ENCODE measurements around the gene TASOR2. TPM values are rescaled to one million over a fixed set of nuclear protein-coding genes. Genes with fewer than 3 reads are reported as not detected.

The TASOR2 gene
- total and polyA plus RNA-seq, 4 experiments from 2014 or later: 4.8 to 85.7 (median 42.5) TPM

DNA sequence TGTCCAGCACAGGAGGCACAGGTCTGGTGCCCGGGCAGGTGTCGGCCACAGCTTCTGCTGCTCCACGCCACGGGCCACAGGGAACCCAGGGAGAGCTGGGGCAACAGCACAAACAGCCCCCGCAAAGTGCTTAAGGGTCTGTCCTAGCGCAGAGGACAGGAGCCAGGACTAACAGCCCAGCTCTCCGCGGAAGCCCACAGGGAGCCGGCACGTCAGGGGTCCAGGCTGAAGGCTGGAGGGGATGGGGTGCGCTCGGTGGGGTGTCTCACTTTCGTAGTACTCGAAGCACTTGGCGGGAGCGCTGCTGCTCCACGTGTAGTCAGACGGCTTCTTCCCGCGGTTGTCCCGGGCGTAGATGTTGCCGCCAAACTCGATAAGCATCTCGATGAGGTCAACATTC, 43.1 kb upstream of the TASOR2 start:
- H3K27ac ChIP-seq (ENCODE audit: low read depth, low read length): no peak overlapping the region
- Mint-ChIP-seq H3K4me1 (no peaks in the 10 kb centered on the region), H3K27ac (peak overlapping the region in 1 of 7 donors; percentile 60), H3K36me3 (peaks cover 38 to 39% of the 10 kb centered on the region in 2 donors), H3K9me3 (no peaks in the 10 kb centered on the region), H3K27me3 (no peaks in the 10 kb centered on the region), H3K4me3 (no peak overlapping the region)
- H3K27me3 ChIP-seq (ENCODE audit: insufficient read depth, low read length): no peaks in the 10 kb centered on the region
- no peak for DNase-seq
- H3K4me1 ChIP-seq (ENCODE audit: insufficient read depth, low read length): no peaks in the 10 kb centered on the region
- CTCF ChIA-PET (ENCODE audit: partially characterized antibody): interaction anchor here (1.5 to 2.0 kb wide), 2 partner anchors 10 to 12 kb away, joined by 4 to 9 read pairs; no protein-coding TSS in a partner anchor
- H3K4me3 ChIP-seq (ENCODE audit: low read length in 2 of 2): no peak overlapping the region
- intact Hi-C loops (cut with micrococcal nuclease): no loop called here
- H3K9me3 ChIP-seq (ENCODE audit: control insufficient read depth in 1 of 2, low read length in 2 of 2): no peaks in the 10 kb centered on the region
- H3K36me3 ChIP-seq (ENCODE audit: insufficient read depth, low read length): peaks cover 4% of the 10 kb centered on the region
- POLR2A ChIA-PET (ENCODE audit: partially characterized antibody): no interaction called here

GRCh38 chr10:5643346-5644067, 41.1 kb upstream of the TASOR2 start:
- Histone ChIP-seq H3K27ac (ENCODE audit: low read depth, low read length) (no peak overlapping the region), H3K4me3 (ENCODE audit: low read length in 2 of 2) (no peak overlapping the region), H3K9me3 (ENCODE audit: control insufficient read depth in 1 of 2, low read length in 2 of 2) (no peaks in the 10 kb centered on the region), H3K27me3 (ENCODE audit: insufficient read depth, low read length) (no peaks in the 10 kb centered on the region), H3K36me3 (ENCODE audit: insufficient read depth, low read length) (peaks cover 8% of the 10 kb centered on the region), H3K4me1 (ENCODE audit: insufficient read depth, low read length) (no peaks in the 10 kb centered on the region)
- ChIA-PET CTCF (ENCODE audit: partially characterized antibody) (interaction anchor here (1.1 to 2.6 kb wide), 3 partner anchors 14 to 209 kb away, joined by 3 to 14 read pairs (median 7); no protein-coding TSS in a partner anchor), POLR2A (ENCODE audit: partially characterized antibody) (no interaction called here)
- H3K4me1 Mint-ChIP-seq: no peaks in the 10 kb centered on the region
- no peak for DNase-seq
- H3K27ac Mint-ChIP-seq: no peak overlapping the region
- H3K9me3 Mint-ChIP-seq: no peaks in the 10 kb centered on the region
- intact Hi-C loops (cut with micrococcal nuclease): no loop called here
- peaks cover 46 to 50% of the 10 kb centered on the region in 2 donors for H3K36me3 Mint-ChIP-seq
- H3K27me3 Mint-ChIP-seq: no peaks in the 10 kb centered on the region
- H3K4me3 Mint-ChIP-seq: no peak overlapping the region

DNA sequence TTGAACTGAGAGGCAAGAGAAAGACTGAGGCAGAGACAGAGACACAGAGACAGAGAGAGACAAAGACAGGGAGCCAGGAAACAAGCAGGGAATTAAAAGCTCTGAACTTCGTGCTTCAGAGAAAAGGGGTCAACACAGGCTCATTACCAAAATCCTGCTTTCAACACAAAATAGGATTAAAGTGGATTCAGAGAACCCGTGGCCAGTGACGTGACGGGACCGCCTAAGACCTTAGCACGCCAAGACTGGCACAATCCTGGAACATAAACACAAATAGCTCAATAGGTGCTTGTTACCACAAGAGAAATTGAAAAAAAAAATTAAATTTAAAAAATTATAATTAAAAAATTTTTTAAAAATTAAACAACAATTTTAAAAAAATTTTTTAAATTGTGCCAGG, 39.7 kb upstream of the TASOR2 start:
- CTCF ChIA-PET (ENCODE audit: partially characterized antibody): interaction anchor here (1.4 to 2.2 kb wide), 2 partner anchors 15 to 22 kb away, joined by 4 to 14 read pairs; no protein-coding TSS in a partner anchor

DNA sequence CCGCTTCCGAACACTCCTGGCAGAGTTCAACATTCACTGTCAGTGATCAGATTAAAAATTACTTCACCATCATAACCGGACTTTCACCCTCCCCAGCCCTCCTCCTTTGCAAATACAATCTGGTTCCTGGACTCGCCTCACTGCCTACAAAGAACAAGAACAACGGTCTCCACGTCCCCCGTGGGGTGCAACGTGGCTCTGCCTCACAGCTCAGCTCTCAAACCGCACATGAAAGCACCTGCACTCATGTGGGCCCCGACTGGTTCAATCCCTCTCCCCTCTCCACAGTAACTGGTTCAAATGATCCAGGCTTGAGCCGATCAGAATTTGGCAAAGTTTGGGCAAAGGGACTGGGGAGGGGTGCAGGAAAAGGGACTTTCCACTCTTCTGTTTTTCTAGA, 39.3 kb upstream of the TASOR2 start:
- no peaks in the 10 kb centered on the region for H3K4me1 Mint-ChIP-seq

More for the DNA sequence above, 39.7 kb upstream of the TASOR2 start:
- peak overlapping the region in 2 of 7 donors; percentile 24 to 76 for H3K27ac Mint-ChIP-seq
- POLR2A ChIA-PET (ENCODE audit: partially characterized antibody): no interaction called here
- Histone ChIP-seq H3K9me3 (ENCODE audit: control insufficient read depth in 1 of 2, low read length in 2 of 2) (no peaks in the 10 kb centered on the region), H3K4me1 (ENCODE audit: insufficient read depth, low read length) (no peaks in the 10 kb centered on the region), H3K4me3 (ENCODE audit: low read length in 2 of 2) (no peak overlapping the region), H3K27ac (ENCODE audit: low read depth, low read length) (no peak overlapping the region), H3K36me3 (ENCODE audit: insufficient read depth, low read length) (peaks cover 8% of the 10 kb centered on the region), H3K27me3 (ENCODE audit: insufficient read depth, low read length) (no peaks in the 10 kb centered on the region)
- H3K9me3 Mint-ChIP-seq: no peaks in the 10 kb centered on the region
- intact Hi-C loops (cut with micrococcal nuclease): no loop called here
- no peaks in the 10 kb centered on the region for H3K27me3 Mint-ChIP-seq
- H3K4me3 Mint-ChIP-seq: no peak overlapping the region
- no peaks in the 10 kb centered on the region for H3K4me1 Mint-ChIP-seq
- DNase-seq: no peak
- H3K36me3 Mint-ChIP-seq: peaks cover 41% of the 10 kb centered on the region in 2 donors

DNA sequence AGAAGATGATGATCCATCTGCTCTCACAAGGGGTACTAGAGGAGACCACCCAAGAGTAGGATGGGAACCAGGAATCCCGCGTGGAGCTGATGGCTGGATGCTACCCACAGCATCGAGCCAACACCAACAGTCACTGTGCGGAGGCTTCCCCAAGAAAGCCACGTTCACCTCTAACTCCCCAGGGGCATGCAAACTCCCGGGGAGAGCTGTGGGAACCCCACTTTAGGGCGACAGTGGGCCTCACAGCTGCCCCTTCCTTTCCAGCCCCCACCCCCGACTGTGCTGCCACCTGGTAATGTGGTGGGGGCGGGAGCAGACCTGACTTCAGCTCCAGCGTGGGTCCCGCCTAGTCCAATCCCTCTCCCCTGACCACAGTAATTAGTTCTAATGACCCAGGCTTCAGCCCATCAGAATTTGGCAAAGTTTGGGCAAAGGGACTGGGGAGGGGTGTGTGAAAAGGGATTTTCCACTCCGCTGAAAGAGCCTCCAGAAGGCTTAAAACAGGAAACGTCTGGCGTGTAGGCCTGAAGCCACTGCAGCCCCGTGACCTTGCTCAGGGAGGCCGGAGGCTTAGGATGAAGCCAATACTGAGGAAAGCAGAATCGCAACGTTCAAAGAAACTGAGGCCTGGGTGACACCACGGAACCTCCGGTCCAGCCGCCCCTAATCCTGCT, 38.6 kb upstream of the TASOR2 start:
- intact Hi-C loops (cut with micrococcal nuclease): no loop called here
- Mint-ChIP-seq H3K9me3 (no peaks in the 10 kb centered on the region), H3K36me3 (peaks cover 37 to 39% of the 10 kb centered on the region in 2 donors), H3K27ac (no peak overlapping the region), H3K4me3 (no peak overlapping the region), H3K27me3 (no peaks in the 10 kb centered on the region), H3K4me1 (no peaks in the 10 kb centered on the region)
- CTCF ChIA-PET (ENCODE audit: partially characterized antibody): interaction anchor here (0.8 kb wide), 1 partner anchor 14 kb away, joined by 3 read pairs; no protein-coding TSS in a partner anchor
- Histone ChIP-seq H3K27ac (ENCODE audit: low read depth, low read length) (no peak overlapping the region), H3K4me3 (ENCODE audit: low read length in 2 of 2) (no peak overlapping the region), H3K36me3 (ENCODE audit: insufficient read depth, low read length) (peaks cover 8% of the 10 kb centered on the region), H3K4me1 (ENCODE audit: insufficient read depth, low read length) (no peaks in the 10 kb centered on the region), H3K9me3 (ENCODE audit: control insufficient read depth in 1 of 2, low read length in 2 of 2) (no peaks in the 10 kb centered on the region), H3K27me3 (ENCODE audit: insufficient read depth, low read length) (no peaks in the 10 kb centered on the region)
- no peak for DNase-seq
- POLR2A ChIA-PET (ENCODE audit: partially characterized antibody): no interaction called here

More for the DNA sequence above, 39.3 kb upstream of the TASOR2 start:
- H3K4me3 ChIP-seq (ENCODE audit: low read length in 2 of 2): no peak overlapping the region
- no peak overlapping the region for H3K27ac ChIP-seq (ENCODE audit: low read depth, low read length)
- H3K36me3 Mint-ChIP-seq: peaks cover 40 to 41% of the 10 kb centered on the region in 2 donors
- POLR2A ChIA-PET (ENCODE audit: partially characterized antibody): no interaction called here
- no peak overlapping the region for H3K4me3 Mint-ChIP-seq
- no peaks in the 10 kb centered on the region for H3K4me1 ChIP-seq (ENCODE audit: insufficient read depth, low read length)
- no peaks in the 10 kb centered on the region for H3K27me3 ChIP-seq (ENCODE audit: insufficient read depth, low read length)
- no peaks in the 10 kb centered on the region for H3K27me3 Mint-ChIP-seq
- DNase-seq: no peak
- H3K36me3 ChIP-seq (ENCODE audit: insufficient read depth, low read length): peaks cover 8% of the 10 kb centered on the region
- CTCF ChIA-PET (ENCODE audit: partially characterized antibody): interaction anchor here (1.4 to 2.2 kb wide), 2 partner anchors 16 to 23 kb away, joined by 4 to 14 read pairs; no protein-coding TSS in a partner anchor
- no peaks in the 10 kb centered on the region for H3K9me3 Mint-ChIP-seq
- H3K27ac Mint-ChIP-seq: peak overlapping the region in 1 of 7 donors; percentile 4
- H3K9me3 ChIP-seq (ENCODE audit: control insufficient read depth in 1 of 2, low read length in 2 of 2): no peaks in the 10 kb centered on the region
- intact Hi-C loops (cut with micrococcal nuclease): no loop called here

- CTCF ChIA-PET (ENCODE audit: partially characterized antibody): no interaction called here
- H3K27me3 ChIP-seq (ENCODE audit: insufficient read depth, low read length): no peaks in the 10 kb centered on the region
- intact Hi-C loops (cut with micrococcal nuclease): no loop called here
- H3K36me3 ChIP-seq (ENCODE audit: insufficient read depth, low read length): peaks cover 4% of the 10 kb centered on the region
- no peak overlapping the region for H3K4me3 ChIP-seq (ENCODE audit: low read length in 2 of 2)
- H3K27me3 Mint-ChIP-seq: no peaks in the 10 kb centered on the region
- no peak for DNase-seq
- H3K9me3 Mint-ChIP-seq: no peaks in the 10 kb centered on the region
- H3K27ac Mint-ChIP-seq: no peak overlapping the region
- no peaks in the 10 kb centered on the region for H3K4me1 ChIP-seq (ENCODE audit: insufficient read depth, low read length)
- H3K4me1 Mint-ChIP-seq: peaks cover 0 to 1% (median 0%) of the 10 kb centered on the region in 4 donors
- H3K36me3 Mint-ChIP-seq: peaks cover 27 to 32% of the 10 kb centered on the region in 2 donors
- no peak overlapping the region for H3K27ac ChIP-seq (ENCODE audit: low read depth, low read length)
- H3K4me3 Mint-ChIP-seq: no peak overlapping the region
- H3K9me3 ChIP-seq (ENCODE audit: control insufficient read depth in 1 of 2, low read length in 2 of 2): no peaks in the 10 kb centered on the region
- POLR2A ChIA-PET (ENCODE audit: partially characterized antibody): no interaction called here
These were observed 37.0 kb upstream of the TASOR2 start for GRCh38 chr10:5647507-5648240.
